LoVo (cell line): ENCODE data around the gene DNAH10.

ENCODE experiments used
- DNase-seq: peaks from one replicate; pipeline ENCODE4 v3.0.0-alpha.2; 2016; ENCODE audit warnings: low spot score

Gene DNAH10

GRCh38 chr12:123799227-123799626, 37.1 kb downstream of the DNAH10 start:
- DNase-seq, result no peak

DNA sequence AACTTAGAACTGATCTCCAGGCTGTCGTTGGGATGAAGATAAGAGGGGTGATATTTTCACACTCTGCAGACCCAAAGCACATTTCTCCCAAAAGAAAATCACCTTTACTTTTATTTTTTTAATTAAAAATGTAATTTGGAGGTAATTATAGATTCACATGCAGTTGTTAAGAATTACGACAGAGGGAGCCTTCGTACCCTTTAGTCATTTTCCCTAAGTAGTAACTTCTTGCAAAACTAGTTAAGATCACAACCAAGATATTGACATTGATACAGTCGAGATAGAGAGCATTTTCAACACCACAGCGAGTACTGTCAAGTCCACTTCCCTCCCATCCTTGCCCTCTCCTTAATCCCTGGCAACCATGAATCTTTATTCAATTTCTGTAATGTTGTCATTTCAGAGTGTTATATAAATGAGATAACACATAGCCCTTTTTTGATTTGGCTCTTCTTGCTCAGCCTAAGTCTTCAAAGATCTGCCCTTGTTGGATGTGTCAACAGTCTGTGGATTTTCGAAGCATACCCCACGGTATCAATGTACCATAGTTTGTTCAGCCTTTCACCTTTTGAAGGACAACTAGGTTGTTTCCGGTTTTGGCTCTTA, 39.6 kb downstream of the DNAH10 start:
- peak; percentile 32 for DNase-seq

DNA sequence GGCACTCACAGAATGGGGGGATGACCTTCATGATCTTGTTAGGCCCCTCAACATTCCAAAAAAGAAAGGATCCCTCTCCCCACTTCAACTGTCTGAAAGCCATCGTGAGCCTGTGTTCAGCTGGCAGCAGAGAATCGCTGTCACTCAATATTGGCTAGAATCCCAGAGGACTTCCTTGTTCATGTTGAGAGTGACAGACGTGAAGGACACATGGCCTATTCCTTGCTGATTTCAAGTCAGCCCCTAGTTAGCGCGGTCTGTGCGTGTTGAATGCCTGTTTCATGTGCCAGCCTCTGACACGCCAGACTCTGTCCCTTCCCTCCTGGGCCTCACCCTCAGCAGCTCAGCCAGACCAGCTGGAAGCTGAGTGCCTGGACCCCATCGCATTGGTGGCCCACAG, 43.1 kb downstream of the DNAH10 start:
- DNase-seq, result no peak

GRCh38 chr12:123807002-123807401, 44.9 kb downstream of the DNAH10 start:
- no peak for DNase-seq

- no peak for DNase-seq
Measured at GRCh38 chr12:123807670-123808069, 45.6 kb downstream of the DNAH10 start.

GRCh38 chr12:123808167-123808566, 46.1 kb downstream of the DNAH10 start:
- no peak for DNase-seq

- DNase-seq, result no peak
Measured at GRCh38 chr12:123813349-123813748, 51.2 kb downstream of the DNAH10 start.

DNA sequence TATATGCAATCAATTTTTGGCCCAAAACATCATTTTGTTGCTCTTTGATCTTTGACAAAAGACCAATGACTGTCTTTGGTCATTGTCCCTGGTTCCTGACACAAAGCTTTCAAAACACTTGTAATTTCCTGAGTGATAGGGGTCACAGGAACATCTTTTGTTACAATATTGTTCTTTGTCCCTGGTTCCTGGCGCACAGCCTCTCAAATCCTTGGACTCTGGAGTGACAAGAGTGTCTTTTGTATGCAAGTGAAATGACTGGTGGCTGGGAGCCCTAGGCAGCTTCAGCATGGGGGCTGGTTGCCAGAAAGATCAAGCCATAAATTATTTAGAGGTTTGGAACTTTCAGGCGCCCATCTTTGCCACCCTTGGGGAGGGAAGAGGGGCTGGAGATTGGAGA, 53.9 kb downstream of the DNAH10 start:
- DNase-seq, result no peak

DNA sequence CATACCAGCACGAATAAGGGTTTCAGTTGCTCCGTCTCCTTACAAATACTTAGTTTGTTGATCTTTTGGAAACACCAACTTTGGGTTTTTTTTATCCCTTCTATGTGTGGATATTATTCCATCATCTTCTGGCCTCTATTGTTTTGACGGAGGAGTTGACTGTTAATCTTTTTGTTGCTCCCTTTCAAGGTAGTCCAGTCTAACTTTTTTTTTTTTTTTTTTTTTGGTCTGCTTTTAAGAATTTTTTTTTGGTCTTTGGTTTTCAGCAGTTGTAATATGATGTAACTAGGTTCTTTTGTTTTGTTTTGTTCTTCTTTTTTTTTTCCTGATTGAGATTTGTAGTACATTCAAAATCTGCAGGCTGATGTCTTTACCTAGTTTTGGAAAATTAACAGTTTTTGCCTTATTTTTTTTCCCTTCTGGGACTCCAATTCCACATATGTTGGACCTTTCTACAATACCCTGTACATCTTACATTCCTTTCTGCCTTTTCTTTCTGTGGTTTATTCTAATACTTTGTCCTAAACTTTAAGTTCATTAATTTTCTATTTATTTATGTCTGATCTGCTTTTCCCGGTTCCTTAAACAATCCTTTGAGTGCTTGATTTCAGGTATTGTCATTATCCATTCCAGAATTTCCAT, 54.9 kb downstream of the DNAH10 start:
- no peak for DNase-seq

- DNase-seq, result no peak
Measured at GRCh38 chr12:123822804-123823203, 60.7 kb downstream of the DNAH10 start.

GRCh38 chr12:123828120-123828519, 66.0 kb downstream of the DNAH10 start:
- no peak for DNase-seq

- peak; percentile 12 for DNase-seq
Measured at GRCh38 chr12:123828854-123829547, 66.9 kb downstream of the DNAH10 start.

GRCh38 chr12:123829561-123829960, 67.5 kb downstream of the DNAH10 start:
- DNase-seq, result no peak

GRCh38 chr12:123830675-123831074, 68.6 kb downstream of the DNAH10 start:
- no peak for DNase-seq

DNA sequence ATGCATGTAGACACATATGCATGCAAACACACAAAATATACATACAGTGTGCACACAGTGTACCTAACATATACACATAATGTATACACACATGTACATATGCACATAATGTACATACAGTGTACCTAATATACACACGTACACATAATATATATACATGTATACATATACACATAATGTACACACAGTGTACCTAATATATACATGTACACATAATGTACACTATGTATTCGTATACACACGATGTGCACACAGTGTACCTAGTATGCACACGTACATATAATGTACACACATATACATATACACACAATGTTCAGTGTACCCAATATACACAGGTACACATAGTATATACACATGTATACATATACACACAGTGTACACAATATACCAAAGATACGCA, 70.0 kb downstream of the DNAH10 start:
- no peak for DNase-seq

- no peak for DNase-seq
Measured at GRCh38 chr12:123833830-123834229, 71.7 kb downstream of the DNAH10 start.

- DNase-seq, result no peak
Measured at GRCh38 chr12:123834845-123835244, 72.7 kb downstream of the DNAH10 start.

GRCh38 chr12:123836292-123836691, 74.2 kb downstream of the DNAH10 start:
- no peak for DNase-seq

- no peak for DNase-seq
Measured at GRCh38 chr12:123839826-123840225, 77.7 kb downstream of the DNAH10 start.

- no peak for DNase-seq
Measured at GRCh38 chr12:123840765-123841425, 78.8 kb downstream of the DNAH10 start.

DNA sequence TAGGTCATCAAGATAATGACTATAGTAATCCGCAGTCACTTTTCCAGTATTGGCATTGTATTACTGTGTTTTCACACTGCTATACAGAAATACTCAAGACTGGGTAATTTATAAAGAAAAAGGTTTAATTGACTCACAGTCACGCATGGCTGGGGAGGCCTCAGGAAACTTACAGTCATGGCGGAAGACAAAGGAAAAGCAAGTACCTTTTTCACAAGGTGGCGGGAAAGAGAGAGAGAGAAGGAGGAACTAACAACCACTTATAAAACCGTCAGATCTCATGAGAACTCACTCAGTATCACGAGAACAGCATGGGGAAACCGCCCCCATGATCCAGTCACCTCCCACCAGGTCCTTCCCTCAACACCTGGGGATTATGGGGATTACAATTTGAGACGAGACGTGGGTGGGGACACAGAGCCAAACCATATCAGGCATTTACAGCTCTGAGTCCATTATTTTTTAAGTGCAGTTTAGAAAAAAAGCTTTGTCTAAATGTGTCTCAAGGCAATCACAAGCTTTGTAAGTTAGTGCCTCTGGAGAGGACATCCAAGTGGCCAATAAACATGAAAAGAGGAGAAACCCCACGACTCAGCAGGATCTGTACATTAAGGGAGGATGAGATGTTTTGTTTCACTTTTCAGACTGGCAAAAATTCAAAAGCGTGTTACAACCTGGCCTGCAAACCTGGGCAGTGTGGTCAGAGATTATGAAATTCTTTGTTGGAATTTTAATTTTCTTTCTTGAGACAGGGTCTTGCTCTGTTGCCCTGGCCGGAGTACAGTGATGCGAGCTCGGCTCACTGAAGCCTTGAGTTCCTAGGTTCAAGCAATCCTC, 82.0 kb downstream of the DNAH10 start:
- DNase-seq, result no peak

DNA sequence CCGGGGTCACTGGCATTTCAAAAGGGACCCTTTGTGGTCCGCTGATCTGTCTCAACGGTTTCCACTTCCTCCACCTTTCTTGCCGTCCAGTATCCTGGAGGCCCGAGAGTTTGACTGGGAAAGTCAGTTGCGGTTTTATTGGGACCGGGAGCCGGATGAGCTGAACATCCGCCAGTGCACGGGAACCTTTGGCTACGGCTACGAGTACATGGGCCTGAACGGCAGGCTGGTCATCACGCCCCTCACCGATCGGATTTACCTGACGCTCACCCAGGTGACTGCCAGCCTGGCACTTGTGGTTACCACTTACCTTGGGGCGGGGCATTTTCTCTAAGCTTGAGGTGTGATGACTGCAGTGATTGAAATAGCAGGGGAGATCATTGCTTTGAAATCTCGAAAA, 83.8 kb downstream of the DNAH10 start:
- no peak for DNase-seq
